ENCODE results near the gene IFT74.

The IFT74 gene

DNA sequence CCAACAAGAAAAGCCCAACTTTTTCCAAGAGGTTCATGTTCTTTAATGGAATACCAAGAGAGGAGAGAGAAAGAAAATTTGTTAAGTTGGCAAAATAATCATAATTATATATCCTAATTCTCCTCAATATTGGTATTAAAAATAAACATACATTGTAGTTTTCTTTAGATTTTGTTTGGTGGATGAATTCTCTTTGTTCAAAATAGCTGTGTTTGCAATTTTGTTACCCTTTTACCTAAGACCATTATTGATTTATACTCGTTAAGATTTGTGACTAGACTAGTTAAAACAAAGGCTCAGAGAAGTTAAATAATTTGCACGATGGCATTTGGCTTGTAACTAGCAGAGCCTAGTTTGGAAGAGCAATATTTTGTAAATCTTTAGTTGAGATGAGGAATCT, 39.6 kb downstream of the IFT74 start:
- Histone ChIP-seq H3K9ac (ENCODE audit: low read length) (no peak overlapping the region), H3K4me3 (ENCODE audit: low read length) (no peak overlapping the region), H3K4me1 (ENCODE audit: control insufficient read depth, insufficient read depth, low read length) (no peaks in the 10 kb centered on the region), H3K9me3 (ENCODE audit: control insufficient read depth, low read length) (no peaks in the 10 kb centered on the region), H3K36me3 (ENCODE audit: control insufficient read depth, insufficient read depth, low read length) (no peaks in the 10 kb centered on the region), H3K27me3 (ENCODE audit: control insufficient read depth, insufficient read depth, low read length) (no peaks in the 10 kb centered on the region)

- H3K27me3 ChIP-seq (ENCODE audit: control insufficient read depth, insufficient read depth, low read length): no peaks in the 10 kb centered on the region
- no peaks in the 10 kb centered on the region for H3K9me3 ChIP-seq (ENCODE audit: control insufficient read depth, low read length)
- no peaks in the 10 kb centered on the region for H3K4me1 ChIP-seq (ENCODE audit: control insufficient read depth, insufficient read depth, low read length)
- H3K36me3 ChIP-seq (ENCODE audit: control insufficient read depth, insufficient read depth, low read length): no peaks in the 10 kb centered on the region
- H3K4me3 ChIP-seq (ENCODE audit: low read length): no peak overlapping the region
- H3K9ac ChIP-seq (ENCODE audit: low read length): no peak overlapping the region
These were observed 47.3 kb downstream of the IFT74 start for GRCh38 chr9:27003426-27004077.

DNA sequence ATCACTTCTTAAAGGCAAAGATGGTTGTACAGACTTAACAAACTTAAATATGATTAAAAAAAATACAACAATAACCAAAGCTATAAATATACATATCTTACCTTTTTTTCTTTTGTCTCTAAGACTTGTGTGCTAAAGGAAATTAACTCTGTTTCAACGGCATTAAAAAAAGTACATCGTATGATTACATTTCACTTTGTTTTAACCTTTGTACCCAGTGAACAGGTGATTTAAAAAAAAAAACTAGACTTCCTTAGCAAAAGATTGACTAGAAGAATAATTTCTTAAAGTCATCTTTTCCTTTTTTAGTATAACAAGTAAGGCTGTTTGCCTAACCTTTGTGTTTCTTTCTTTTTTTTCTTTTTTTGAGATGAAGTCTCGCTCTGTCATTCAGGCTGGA, 49.3 kb downstream of the IFT74 start, which contains the start of gene LRRC19:
Gene LRRC19 (minus strand): TSS at position 182 of the 400 bp plus-strand sequence. CDS start 5,978 bp downstream, outside the sequence.
- Histone ChIP-seq H3K4me1 (ENCODE audit: control insufficient read depth, insufficient read depth, low read length) (no peaks in the 10 kb centered on the region), H3K36me3 (ENCODE audit: control insufficient read depth, insufficient read depth, low read length) (no peaks in the 10 kb centered on the region), H3K27me3 (ENCODE audit: control insufficient read depth, insufficient read depth, low read length) (no peaks in the 10 kb centered on the region), H3K9ac (ENCODE audit: low read length) (no peak within 1 kb of the TSS), H3K9me3 (ENCODE audit: control insufficient read depth, low read length) (no peaks in the 10 kb centered on the region), H3K4me3 (ENCODE audit: low read length) (no peak within 1 kb of the TSS)

DNA sequence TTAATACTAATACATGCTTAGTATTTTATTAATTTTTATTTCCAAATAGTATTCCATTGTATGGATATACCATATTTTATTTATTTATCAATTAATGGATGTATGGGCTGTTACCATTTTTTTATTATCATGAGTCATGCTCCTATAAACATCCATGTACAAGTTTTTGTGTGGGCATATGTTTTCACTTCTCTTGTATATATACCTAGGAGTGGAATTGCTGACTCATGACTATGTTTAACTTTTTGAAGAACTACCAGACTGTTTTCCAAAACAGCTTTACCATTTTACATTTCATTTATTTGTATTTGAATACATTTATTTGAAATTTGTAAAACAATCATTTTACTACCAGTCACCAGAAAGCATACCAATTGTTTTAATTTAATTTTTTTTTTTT, 63.4 kb downstream of the IFT74 start:
- H3K4me1 ChIP-seq (ENCODE audit: control insufficient read depth, insufficient read depth, low read length): no peaks in the 10 kb centered on the region
- no peaks in the 10 kb centered on the region for H3K36me3 ChIP-seq (ENCODE audit: control insufficient read depth, insufficient read depth, low read length)
- no peak overlapping the region for H3K4me3 ChIP-seq (ENCODE audit: low read length)
- no peaks in the 10 kb centered on the region for H3K9me3 ChIP-seq (ENCODE audit: control insufficient read depth, low read length)
- no peak overlapping the region for H3K9ac ChIP-seq (ENCODE audit: low read length)
- H3K27me3 ChIP-seq (ENCODE audit: control insufficient read depth, insufficient read depth, low read length): no peaks in the 10 kb centered on the region

- Histone ChIP-seq H3K4me3 (ENCODE audit: low read length) (no peak overlapping the region), H3K9me3 (ENCODE audit: control insufficient read depth, low read length) (no peaks in the 10 kb centered on the region), H3K9ac (ENCODE audit: low read length) (no peak overlapping the region), H3K4me1 (ENCODE audit: control insufficient read depth, insufficient read depth, low read length) (no peaks in the 10 kb centered on the region), H3K36me3 (ENCODE audit: control insufficient read depth, insufficient read depth, low read length) (no peaks in the 10 kb centered on the region), H3K27me3 (ENCODE audit: control insufficient read depth, insufficient read depth, low read length) (no peaks in the 10 kb centered on the region)
These were observed 66.7 kb downstream of the IFT74 start for GRCh38 chr9:27022920-27023319.

GRCh38 chr9:27029186-27029585, 73.0 kb downstream of the IFT74 start:
- Histone ChIP-seq H3K27me3 (ENCODE audit: control insufficient read depth, insufficient read depth, low read length) (no peaks in the 10 kb centered on the region), H3K9ac (ENCODE audit: low read length) (no peak overlapping the region)

GRCh38 chr9:27033815-27034403, 77.7 kb downstream of the IFT74 start:
- Histone ChIP-seq H3K4me3 (ENCODE audit: low read length) (no peak overlapping the region), H3K36me3 (ENCODE audit: control insufficient read depth, insufficient read depth, low read length) (no peaks in the 10 kb centered on the region), H3K27me3 (ENCODE audit: control insufficient read depth, insufficient read depth, low read length) (no peaks in the 10 kb centered on the region), H3K9ac (ENCODE audit: low read length) (no peak overlapping the region), H3K9me3 (ENCODE audit: control insufficient read depth, low read length) (no peaks in the 10 kb centered on the region), H3K4me1 (ENCODE audit: control insufficient read depth, insufficient read depth, low read length) (no peaks in the 10 kb centered on the region)

More at GRCh38 chr9:27029186-27029585, 73.0 kb downstream of the IFT74 start:
- Histone ChIP-seq H3K36me3 (ENCODE audit: control insufficient read depth, insufficient read depth, low read length) (no peaks in the 10 kb centered on the region), H3K9me3 (ENCODE audit: control insufficient read depth, low read length) (no peaks in the 10 kb centered on the region), H3K4me3 (ENCODE audit: low read length) (no peak overlapping the region), H3K4me1 (ENCODE audit: control insufficient read depth, insufficient read depth, low read length) (no peaks in the 10 kb centered on the region)

DNA sequence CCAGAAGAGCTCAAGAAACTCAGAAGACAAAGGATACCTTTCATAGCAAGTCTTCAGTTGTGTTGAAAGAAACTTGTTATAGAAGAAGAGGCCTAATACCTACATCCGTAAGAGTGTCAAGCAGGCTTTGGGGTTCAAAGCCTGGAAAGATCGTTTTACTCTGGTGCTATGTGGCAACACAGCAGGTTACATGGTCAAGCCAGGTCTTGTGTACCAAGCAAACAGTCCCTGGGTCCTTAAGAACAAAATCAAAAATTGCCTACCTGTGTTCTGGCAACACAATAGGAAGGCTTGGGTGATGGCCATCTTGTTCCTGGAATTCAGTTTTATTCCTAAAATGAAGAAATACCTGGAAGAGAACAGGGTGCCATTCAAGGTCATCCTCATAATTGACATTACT, 81.3 kb downstream of the IFT74 start:
- Histone ChIP-seq H3K9me3 (ENCODE audit: control insufficient read depth, low read length) (no peaks in the 10 kb centered on the region), H3K9ac (ENCODE audit: low read length) (no peak overlapping the region), H3K4me1 (ENCODE audit: control insufficient read depth, insufficient read depth, low read length) (no peaks in the 10 kb centered on the region), H3K4me3 (ENCODE audit: low read length) (no peak overlapping the region), H3K27me3 (ENCODE audit: control insufficient read depth, insufficient read depth, low read length) (no peaks in the 10 kb centered on the region), H3K36me3 (ENCODE audit: control insufficient read depth, insufficient read depth, low read length) (no peaks in the 10 kb centered on the region)

DNA sequence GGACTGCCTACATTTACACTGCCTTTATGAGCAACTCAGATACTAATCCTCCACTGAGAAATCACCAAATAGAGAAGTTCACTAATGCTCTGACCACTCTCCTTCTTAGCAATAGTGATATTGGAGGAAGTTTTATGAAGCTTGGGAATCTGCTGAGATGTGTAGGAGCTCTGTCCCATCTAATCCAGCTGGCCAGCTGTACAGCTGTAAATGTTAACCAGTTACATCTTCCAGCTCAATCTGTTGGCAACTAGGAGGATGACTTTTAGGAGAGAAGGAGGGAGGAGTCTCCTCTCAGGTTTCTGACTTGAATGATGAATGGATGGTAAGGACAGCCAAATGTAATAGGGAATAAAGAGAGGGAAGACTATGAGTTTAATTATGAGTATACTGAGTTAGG, 85.5 kb downstream of the IFT74 start:
- Histone ChIP-seq H3K4me1 (ENCODE audit: control insufficient read depth, insufficient read depth, low read length) (no peaks in the 10 kb centered on the region), H3K4me3 (ENCODE audit: low read length) (no peak overlapping the region), H3K36me3 (ENCODE audit: control insufficient read depth, insufficient read depth, low read length) (peaks cover 3% of the 10 kb centered on the region), H3K9ac (ENCODE audit: low read length) (no peak overlapping the region), H3K27me3 (ENCODE audit: control insufficient read depth, insufficient read depth, low read length) (no peaks in the 10 kb centered on the region), H3K9me3 (ENCODE audit: control insufficient read depth, low read length) (no peaks in the 10 kb centered on the region)

DNA sequence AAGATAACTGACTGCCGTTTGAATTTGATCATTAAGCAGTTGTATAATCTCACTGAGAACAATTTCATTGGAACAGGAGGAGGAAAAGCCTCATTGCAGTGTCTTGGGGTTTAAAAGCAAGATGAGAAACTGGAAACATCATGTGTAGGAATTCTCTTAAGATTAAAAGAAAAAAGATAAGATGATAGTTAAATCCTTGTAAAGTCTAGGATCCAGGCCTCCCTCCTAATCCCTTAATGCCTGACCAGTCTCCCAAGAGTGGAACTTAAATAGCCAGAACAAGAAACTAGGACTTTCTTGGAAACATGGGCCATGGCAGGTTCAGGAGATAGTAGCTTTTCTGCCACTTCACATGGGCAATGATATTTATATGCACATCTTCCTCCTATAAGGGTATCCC, 86.3 kb downstream of the IFT74 start:
- H3K36me3 ChIP-seq (ENCODE audit: control insufficient read depth, insufficient read depth, low read length): peaks cover 3% of the 10 kb centered on the region
- no peak overlapping the region for H3K4me3 ChIP-seq (ENCODE audit: low read length)
- H3K27me3 ChIP-seq (ENCODE audit: control insufficient read depth, insufficient read depth, low read length): no peaks in the 10 kb centered on the region

GRCh38 chr9:27043176-27043575, 87.0 kb downstream of the IFT74 start:
- no peaks in the 10 kb centered on the region for H3K4me1 ChIP-seq (ENCODE audit: control insufficient read depth, insufficient read depth, low read length)
- H3K9me3 ChIP-seq (ENCODE audit: control insufficient read depth, low read length): no peaks in the 10 kb centered on the region
- peaks cover 3% of the 10 kb centered on the region for H3K36me3 ChIP-seq (ENCODE audit: control insufficient read depth, insufficient read depth, low read length)
- H3K4me3 ChIP-seq (ENCODE audit: low read length): no peak overlapping the region
- H3K9ac ChIP-seq (ENCODE audit: low read length): no peak overlapping the region
- H3K27me3 ChIP-seq (ENCODE audit: control insufficient read depth, insufficient read depth, low read length): no peaks in the 10 kb centered on the region

More for the DNA sequence above, 86.3 kb downstream of the IFT74 start:
- Histone ChIP-seq H3K9me3 (ENCODE audit: control insufficient read depth, low read length) (no peaks in the 10 kb centered on the region), H3K4me1 (ENCODE audit: control insufficient read depth, insufficient read depth, low read length) (no peaks in the 10 kb centered on the region), H3K9ac (ENCODE audit: low read length) (no peak overlapping the region)

GRCh38 chr9:27047136-27047535, 90.9 kb downstream of the IFT74 start:
- Histone ChIP-seq H3K27me3 (ENCODE audit: control insufficient read depth, insufficient read depth, low read length) (no peaks in the 10 kb centered on the region), H3K4me1 (ENCODE audit: control insufficient read depth, insufficient read depth, low read length) (no peaks in the 10 kb centered on the region), H3K9ac (ENCODE audit: low read length) (no peak overlapping the region), H3K36me3 (ENCODE audit: control insufficient read depth, insufficient read depth, low read length) (peaks cover 3% of the 10 kb centered on the region), H3K9me3 (ENCODE audit: control insufficient read depth, low read length) (no peaks in the 10 kb centered on the region), H3K4me3 (ENCODE audit: low read length) (no peak overlapping the region)
